Measurements from ENCODE around the gene KCNJ12. TPM values are rescaled to one million over a fixed set of nuclear protein-coding genes. Genes with fewer than 3 reads are reported as not detected.
"Not testable (repeated sequence)": the region's sequence is repeated elsewhere in the genome, so short reads cannot be mapped to it uniquely, and the experiment has no call there.

The KCNJ12 gene
- total RNA-seq, result 0.53 to 0.76 TPM (median 0.54 TPM) in 3 replicates

GRCh38 chr17:21376081-21376758, at the start of gene KCNJ12:
TSS of gene KCNJ12 (plus strand) at chr17:21376357. CDS start at chr17:21415343, 38,986 bp downstream.
- no peaks in the 10 kb centered on the region for H3K36me3 Mint-ChIP-seq
- DNase-seq (ENCODE audit: low spot score in 2 of 2, unreplicated experiment in 2 of 2), result peak in 1 of 2 experiments; percentile 47
- no peaks in the 10 kb centered on the region for H3K9me3 Mint-ChIP-seq
- H3K4me1 Mint-ChIP-seq, result peaks cover 13% of the 10 kb centered on the region
- H3K4me3 Mint-ChIP-seq, result peak within 1 kb of the TSS; percentile 62
- no peak within 1 kb of the TSS for H3K27ac Mint-ChIP-seq
- TF ChIP-seq, protein P1, sequence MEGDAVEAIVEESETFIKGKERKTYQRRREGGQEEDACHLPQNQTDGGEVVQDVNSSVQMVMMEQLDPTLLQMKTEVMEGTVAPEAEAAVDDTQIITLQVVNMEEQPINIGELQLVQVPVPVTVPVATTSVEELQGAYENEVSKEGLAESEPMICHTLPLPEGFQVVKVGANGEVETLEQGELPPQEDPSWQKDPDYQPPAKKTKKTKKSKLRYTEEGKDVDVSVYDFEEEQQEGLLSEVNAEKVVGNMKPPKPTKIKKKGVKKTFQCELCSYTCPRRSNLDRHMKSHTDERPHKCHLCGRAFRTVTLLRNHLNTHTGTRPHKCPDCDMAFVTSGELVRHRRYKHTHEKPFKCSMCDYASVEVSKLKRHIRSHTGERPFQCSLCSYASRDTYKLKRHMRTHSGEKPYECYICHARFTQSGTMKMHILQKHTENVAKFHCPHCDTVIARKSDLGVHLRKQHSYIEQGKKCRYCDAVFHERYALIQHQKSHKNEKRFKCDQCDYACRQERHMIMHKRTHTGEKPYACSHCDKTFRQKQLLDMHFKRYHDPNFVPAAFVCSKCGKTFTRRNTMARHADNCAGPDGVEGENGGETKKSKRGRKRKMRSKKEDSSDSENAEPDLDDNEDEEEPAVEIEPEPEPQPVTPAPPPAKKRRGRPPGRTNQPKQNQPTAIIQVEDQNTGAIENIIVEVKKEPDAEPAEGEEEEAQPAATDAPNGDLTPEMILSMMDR (IDR thresholded peaks at IDR 0.05; ENCODE audit: unreplicated experiment), result no peak
- H3K27me3 Mint-ChIP-seq (ENCODE audit: low read depth), result peaks cover 77% of the 10 kb centered on the region

DNA sequence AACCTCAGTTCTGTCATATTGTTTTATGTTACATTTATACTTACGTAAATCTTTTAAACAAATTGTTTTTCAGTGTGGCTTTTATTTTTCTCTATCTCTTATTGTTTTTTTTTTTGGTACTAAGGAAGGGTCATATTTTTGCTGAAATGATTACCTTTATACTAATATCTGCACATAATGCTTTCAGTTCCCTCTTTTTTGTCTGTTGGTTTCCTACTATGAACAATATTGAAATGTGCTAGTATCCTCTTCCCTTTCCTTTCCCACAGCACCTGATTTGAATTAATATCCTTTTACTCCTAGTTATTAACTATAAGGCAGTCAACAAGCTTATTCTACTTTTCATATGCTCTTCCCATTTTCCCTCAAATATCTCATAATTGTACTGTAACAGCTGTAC, 48.2 kb upstream of the KCNJ12 start:
- H3K4me1 Mint-ChIP-seq; H3K36me3 Mint-ChIP-seq; H3K27ac Mint-ChIP-seq; H3K9me3 Mint-ChIP-seq; H3K4me3 Mint-ChIP-seq; DNase-seq (ENCODE audit: low spot score in 2 of 2, unreplicated experiment in 2 of 2): not testable (repeated sequence)
- H3K27me3 Mint-ChIP-seq (ENCODE audit: low read depth), result peaks cover 34% of the 10 kb centered on the region

- not testable (repeated sequence) for H3K4me1 Mint-ChIP-seq, H3K36me3 Mint-ChIP-seq
Measured at GRCh38 chr17:21328778-21329177, 47.4 kb upstream of the KCNJ12 start.

GRCh38 chr17:21330436-21331160, 45.6 kb upstream of the KCNJ12 start:
- Mint-ChIP-seq H3K27ac (no peak overlapping the region), H3K4me3 (no peak overlapping the region), H3K4me1 (no peaks in the 10 kb centered on the region), H3K9me3 (peaks cover 5% of the 10 kb centered on the region), H3K36me3 (no peaks in the 10 kb centered on the region), H3K27me3 (ENCODE audit: low read depth) (peaks cover 10% of the 10 kb centered on the region)
- no peak for DNase-seq (ENCODE audit: low spot score in 2 of 2, unreplicated experiment in 2 of 2)
- TF ChIP-seq, protein P1 (IDR thresholded peaks at IDR 0.05; ENCODE audit: unreplicated experiment), result no peak

More at GRCh38 chr17:21328778-21329177, 47.4 kb upstream of the KCNJ12 start:
- H3K4me3 Mint-ChIP-seq; H3K9me3 Mint-ChIP-seq; DNase-seq (ENCODE audit: low spot score in 2 of 2, unreplicated experiment in 2 of 2); H3K27ac Mint-ChIP-seq: not testable (repeated sequence)
- H3K27me3 Mint-ChIP-seq (ENCODE audit: low read depth), result peaks cover 26% of the 10 kb centered on the region

DNA sequence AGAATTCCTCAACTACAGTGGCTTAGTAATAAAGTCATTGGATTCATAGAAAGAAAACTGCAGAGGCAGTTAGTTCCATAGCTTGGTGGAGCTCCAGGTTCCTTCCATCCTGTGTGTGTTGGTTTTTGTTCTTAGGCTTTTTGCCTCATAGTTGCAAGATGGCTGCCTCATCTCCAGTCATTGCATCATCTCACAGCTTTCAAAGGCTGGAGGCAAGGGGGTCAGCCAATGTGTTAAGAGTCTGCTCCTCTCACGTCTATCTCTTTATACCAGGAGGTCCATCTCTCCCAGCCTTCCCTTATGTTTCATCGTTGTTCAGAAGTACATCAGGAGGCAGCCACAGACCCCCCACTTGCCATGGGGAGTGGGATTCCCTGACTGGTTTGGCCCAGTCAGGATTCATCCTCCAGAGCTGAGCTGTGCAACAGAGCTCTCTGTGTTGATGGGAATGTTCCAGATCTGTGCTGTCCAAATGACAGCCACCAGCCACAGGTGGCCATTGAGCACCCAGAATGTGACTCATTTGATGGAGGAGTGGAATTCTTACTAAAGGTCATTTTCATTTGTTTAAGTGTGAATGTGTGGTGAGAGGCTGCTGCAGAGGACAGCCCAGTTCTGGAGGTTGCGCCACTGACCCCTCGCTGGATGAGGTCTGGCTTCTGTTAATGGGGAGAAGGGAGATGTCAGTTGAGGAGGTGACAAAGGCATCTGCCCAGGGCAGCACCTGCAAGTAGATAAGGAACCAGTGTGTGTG, 39.4 kb upstream of the KCNJ12 start:
- H3K27ac Mint-ChIP-seq; H3K36me3 Mint-ChIP-seq; DNase-seq (ENCODE audit: low spot score in 2 of 2, unreplicated experiment in 2 of 2); H3K4me1 Mint-ChIP-seq; H3K27me3 Mint-ChIP-seq (ENCODE audit: low read depth); H3K4me3 Mint-ChIP-seq; H3K9me3 Mint-ChIP-seq: not testable (repeated sequence)

GRCh38 chr17:21337981-21338625, 38.1 kb upstream of the KCNJ12 start:
- not testable (repeated sequence) for H3K27ac Mint-ChIP-seq; DNase-seq (ENCODE audit: low spot score in 2 of 2, unreplicated experiment in 2 of 2); H3K9me3 Mint-ChIP-seq; H3K36me3 Mint-ChIP-seq; H3K27me3 Mint-ChIP-seq (ENCODE audit: low read depth); H3K4me3 Mint-ChIP-seq; H3K4me1 Mint-ChIP-seq

DNA sequence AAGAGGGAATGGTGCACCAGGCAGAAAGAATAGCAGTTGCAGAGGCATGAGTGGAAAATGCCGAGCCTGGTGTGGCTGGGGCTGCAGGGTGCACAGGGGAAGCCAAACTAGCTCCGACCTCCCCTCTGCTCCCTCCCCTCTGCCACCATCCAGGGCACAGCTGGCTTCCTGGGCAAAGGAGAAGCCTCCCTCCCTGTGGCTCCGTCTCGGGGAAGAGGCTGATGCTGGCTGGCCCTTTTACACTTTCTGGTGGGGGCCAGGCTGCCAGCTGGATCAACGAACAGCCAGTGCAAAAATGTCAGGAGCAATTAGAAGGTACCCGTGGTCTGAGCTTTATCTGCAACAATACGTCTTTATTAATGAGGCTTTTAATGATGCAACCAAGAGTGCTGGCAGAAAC, 37.1 kb upstream of the KCNJ12 start:
- H3K9me3 Mint-ChIP-seq, result no peaks in the 10 kb centered on the region
- H3K27ac Mint-ChIP-seq, result no peak overlapping the region
- no peaks in the 10 kb centered on the region for H3K4me1 Mint-ChIP-seq
- no peak overlapping the region for H3K4me3 Mint-ChIP-seq
- no peaks in the 10 kb centered on the region for H3K36me3 Mint-ChIP-seq
- DNase-seq (ENCODE audit: low spot score in 2 of 2, unreplicated experiment in 2 of 2), result no peak
- H3K27me3 Mint-ChIP-seq (ENCODE audit: low read depth), result no peaks in the 10 kb centered on the region
- TF ChIP-seq, protein P1 (IDR thresholded peaks at IDR 0.05; ENCODE audit: unreplicated experiment), result no peak

DNA sequence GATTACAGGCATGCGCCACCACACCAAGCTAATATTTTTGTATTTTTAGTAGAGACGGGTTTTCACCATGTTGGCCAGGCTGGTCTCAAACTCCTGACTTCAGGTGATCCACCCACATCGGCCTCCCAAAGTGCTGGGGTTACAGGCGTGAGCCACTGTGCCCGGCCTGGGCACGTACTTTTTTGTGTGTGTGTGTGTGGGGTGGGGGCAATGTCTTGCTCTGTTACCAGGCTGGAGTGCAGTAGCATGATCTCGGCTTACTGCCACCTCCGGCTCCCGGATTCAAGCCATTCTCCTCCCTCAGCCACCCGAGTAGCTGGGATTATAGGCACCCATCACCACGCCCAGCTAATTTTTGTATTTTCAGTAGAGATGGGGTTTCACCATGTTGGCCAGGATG, 36.6 kb upstream of the KCNJ12 start:
- not testable (repeated sequence) for H3K4me3 Mint-ChIP-seq; DNase-seq (ENCODE audit: low spot score in 2 of 2, unreplicated experiment in 2 of 2); H3K36me3 Mint-ChIP-seq; H3K9me3 Mint-ChIP-seq; H3K27me3 Mint-ChIP-seq (ENCODE audit: low read depth); H3K4me1 Mint-ChIP-seq; H3K27ac Mint-ChIP-seq

GRCh38 chr17:21340407-21340806, 35.8 kb upstream of the KCNJ12 start:
- H3K27ac Mint-ChIP-seq; H3K9me3 Mint-ChIP-seq; H3K27me3 Mint-ChIP-seq (ENCODE audit: low read depth); DNase-seq (ENCODE audit: low spot score in 2 of 2, unreplicated experiment in 2 of 2); H3K4me1 Mint-ChIP-seq; H3K36me3 Mint-ChIP-seq; H3K4me3 Mint-ChIP-seq: not testable (repeated sequence)

DNA sequence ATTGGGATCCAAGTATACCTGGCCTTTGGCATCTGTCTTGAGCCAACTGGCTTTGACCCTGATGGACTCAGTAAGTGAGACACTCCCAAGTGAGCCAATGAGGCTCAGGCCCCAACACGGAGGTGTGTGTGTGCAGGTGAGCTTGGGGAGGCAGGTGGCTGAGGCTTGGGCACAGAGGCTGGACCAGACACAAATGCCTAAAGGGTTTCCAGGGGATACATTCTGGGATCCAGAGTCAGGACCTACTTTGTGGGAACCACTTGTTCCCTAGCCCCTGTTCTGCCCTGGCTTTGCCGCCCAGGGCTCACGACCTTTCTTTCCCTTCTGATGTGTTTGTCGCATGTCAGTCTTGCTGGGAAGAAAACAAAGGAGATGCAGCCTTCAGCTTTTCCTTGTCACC, 34.9 kb upstream of the KCNJ12 start:
- not testable (repeated sequence) for H3K4me3 Mint-ChIP-seq; DNase-seq (ENCODE audit: low spot score in 2 of 2, unreplicated experiment in 2 of 2); H3K36me3 Mint-ChIP-seq; H3K4me1 Mint-ChIP-seq; H3K27me3 Mint-ChIP-seq (ENCODE audit: low read depth); H3K27ac Mint-ChIP-seq; H3K9me3 Mint-ChIP-seq

Measured in mesothelial cell of epicardium (in vitro differentiated cells).